GM21526 (cell line): Measurements from ENCODE around the gene MAP2K5.

Source experiments
- ATAC-seq: cut with Tn5 transposase; IDR thresholded peaks from one replicate; pipeline ENCODE4 v1.9.1; 2021; ENCODE audit warnings: moderate library complexity; ENCODE audit not compliant: unreplicated experiment, low FRiP score

Gene MAP2K5

DNA sequence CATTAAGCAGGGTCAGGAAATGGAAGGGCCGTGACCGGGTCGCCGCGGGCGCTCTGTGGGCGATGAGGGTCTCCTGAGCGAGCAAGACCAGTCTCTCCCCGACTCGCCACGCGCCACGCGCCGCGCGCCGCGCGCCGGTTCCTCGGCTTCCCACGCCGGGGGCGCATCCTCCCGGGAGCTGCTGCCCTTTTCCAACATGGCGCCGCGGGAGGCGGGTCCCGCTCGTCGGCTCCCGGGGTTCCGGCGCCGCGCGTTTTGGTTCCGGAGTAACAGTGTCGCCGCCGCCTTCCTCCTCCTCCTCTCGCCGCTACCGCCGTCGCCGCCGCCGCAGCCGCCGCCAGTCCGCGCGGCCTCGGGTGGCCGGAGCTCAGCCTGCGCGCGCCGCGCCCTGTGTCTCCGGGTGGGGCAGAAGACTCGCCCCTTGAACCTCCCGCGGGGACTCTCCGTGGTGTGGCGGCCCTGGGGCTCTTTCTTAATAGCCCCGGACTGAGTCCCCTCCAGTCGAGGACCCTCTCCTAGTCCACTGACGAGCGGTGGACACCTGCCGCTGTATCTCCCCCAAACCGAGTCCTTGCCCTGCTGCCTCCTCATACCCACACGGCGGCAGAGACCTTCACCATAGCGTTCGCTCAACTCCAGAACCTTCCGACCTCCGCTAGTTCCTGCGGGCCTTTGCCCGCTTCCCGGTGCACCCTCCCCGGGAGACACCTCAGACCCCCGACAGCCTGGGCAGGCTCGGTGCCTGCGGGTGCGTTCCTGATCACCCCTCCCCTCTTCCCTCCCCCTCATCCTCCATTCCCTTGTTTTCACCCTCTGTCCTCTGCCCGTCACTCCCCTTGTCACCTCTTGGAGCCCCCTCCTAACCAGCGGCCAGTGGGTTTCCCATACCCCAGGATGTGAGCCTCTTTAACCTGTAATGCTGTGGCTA lies at the start of gene MAP2K5:
Gene MAP2K5, plus strand, starts transcription at position 284 of the 928 bp plus-strand sequence. Its CDS starts 633 bp downstream, at position 917.
- no peak for ATAC-seq

DNA sequence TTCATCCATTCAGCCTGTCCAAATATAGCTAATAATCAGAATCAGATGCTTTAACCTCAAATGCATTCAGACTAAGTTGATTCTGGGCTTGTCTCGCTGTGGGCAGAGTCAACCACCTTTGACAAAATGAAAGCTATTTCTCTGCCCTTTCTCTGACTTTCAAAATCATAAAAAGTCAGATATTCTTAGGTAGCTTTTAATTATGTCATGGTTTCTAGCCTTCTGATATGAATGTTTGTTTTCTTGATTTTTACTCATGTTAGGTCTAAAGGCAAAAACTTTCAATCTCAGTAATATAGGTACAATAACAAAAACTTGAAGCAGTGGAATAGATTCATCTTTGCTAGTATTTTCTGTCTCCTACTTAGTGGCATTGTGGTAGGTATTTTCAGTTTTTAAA lies 46.9 kb upstream of the MAP2K5 start:
- ATAC-seq: no peak

DNA sequence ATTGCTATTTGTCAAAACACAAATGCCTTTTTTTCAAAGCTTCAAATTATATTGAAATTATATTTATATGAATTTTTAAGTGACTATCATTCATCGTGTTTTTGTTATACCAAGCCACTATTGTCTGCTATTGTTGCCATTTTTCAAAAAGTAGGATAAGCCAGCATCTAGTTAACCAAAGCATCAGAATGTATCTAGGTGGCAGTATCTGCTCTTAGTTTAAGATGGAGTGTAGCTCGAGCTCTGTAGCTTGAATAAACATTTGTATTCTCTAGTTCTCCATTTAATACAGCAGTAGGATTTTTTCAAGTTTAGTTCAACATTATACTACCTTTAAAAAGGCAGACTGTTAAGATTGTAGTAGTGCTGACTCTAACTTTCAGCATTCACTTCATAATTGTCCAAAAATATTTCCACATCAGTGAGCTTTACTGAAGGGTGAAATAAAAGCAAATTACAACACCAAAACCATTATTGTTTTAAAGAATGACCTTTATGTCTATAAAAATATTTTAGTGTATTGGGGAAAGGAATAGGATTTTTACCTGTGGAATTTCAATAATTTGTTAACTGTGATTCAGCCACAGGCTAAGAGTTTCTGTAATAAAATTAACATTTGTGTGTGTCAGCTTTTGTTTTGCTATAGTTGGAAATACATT lies 41.2 kb upstream of the MAP2K5 start:
- no peak for ATAC-seq

DNA sequence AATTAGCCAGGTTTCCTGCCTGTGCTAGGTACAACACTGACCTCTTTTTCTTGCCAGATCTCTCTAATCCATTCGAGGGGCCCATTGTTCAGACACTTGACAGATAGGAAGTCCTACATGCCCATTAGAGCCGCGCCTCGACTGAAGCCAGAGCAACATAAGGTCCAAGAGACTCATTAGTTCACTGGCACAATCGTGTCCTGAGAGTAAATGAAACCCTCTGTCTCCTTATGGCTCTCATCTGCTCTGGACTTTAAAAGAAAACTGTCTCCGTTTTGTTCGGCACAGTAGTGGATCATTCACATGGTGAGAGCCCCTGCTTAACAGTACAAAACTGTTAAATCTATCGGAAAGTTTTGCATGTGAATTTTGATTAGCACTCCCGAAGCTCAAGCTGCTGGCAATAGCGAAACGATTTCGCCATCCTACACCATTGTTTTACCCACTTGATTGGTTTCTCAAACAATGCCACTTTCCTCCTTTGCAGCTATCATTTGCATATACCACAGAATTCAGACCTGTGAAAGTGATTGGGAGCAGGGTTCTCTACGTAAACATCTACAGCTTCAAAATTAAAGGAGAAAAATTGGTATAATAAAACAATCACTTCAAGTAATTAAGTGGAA lies 40.6 kb upstream of the MAP2K5 start:
- no peak for ATAC-seq

DNA sequence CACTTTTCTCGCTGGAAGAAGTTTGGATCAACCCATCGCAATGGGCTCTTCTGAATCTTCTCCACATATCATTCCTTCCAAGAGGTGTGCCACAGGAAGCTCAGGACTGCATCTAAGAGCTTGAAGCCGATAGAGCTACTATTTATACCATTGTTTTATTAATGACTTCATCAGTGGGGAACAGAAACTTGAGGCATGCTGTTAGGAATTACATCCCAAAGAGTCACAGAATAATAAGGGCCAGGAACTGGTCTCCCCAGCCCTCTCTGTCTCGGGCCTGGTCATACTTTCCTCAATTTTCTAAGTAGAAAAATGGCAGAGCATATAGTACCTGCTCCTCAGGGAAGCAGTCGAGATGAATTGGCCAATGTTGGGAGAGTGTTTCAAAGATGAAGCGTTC lies 38.4 kb upstream of the MAP2K5 start:
- no peak for ATAC-seq

DNA sequence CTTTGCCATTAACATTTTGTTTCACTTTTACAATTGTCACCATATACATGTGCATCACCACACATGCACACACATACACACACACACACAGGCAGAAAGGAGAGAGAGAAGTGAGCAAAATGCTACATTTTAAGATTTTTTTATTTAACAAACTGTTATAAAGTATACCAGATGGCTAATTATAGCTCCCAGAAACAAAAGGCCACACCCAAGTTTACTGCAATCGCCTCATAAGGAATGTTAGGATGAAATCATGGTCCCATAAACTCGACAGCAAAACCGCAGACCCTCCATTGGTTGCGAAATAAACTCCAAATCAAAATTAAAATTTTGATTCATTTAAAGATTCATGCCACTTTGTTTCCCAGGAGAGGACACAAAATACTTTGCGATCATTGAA lies 37.7 kb upstream of the MAP2K5 start:
- ATAC-seq: no peak

DNA sequence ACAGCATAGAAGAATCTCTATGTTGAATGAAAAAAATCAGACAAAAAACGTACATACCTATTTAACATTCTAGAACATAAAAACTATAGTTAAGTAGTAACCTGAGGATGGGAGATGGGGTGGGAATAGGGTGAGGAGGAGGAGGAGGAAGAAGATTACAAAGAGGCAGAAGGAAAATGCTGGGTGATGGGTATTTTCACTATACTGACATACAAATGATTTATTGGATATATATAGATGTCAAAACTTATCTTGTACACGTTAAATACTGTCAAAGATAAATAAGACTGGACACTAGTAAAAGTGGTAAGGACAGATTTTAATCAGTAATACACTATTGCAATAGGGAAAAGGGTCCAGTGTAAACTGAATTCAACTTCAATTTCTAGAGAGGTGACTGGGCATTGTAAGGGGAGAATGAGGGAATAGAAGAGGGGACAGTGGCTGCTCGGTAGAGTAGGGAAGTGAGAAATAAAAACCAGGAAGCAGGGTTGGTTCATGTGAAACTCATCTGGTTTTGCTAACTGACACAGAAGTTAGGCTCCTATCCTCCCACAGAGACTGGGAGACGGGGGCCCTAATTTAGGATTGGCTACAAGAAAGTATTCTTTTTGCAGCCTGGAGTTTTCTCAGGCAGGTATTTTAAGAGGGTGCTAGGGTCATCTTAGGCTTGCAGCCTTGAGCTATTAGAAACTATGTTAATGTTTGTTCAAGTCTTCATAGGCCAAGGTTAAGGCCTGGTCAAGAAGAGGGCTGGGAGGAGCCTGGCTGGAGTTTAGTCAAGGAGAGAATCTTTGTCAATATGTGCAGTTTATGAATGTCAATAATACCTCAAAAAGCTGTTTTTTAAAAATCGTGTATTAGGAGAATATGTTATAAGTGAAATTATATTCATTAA lies 36.6 kb upstream of the MAP2K5 start:
- no peak for ATAC-seq

DNA sequence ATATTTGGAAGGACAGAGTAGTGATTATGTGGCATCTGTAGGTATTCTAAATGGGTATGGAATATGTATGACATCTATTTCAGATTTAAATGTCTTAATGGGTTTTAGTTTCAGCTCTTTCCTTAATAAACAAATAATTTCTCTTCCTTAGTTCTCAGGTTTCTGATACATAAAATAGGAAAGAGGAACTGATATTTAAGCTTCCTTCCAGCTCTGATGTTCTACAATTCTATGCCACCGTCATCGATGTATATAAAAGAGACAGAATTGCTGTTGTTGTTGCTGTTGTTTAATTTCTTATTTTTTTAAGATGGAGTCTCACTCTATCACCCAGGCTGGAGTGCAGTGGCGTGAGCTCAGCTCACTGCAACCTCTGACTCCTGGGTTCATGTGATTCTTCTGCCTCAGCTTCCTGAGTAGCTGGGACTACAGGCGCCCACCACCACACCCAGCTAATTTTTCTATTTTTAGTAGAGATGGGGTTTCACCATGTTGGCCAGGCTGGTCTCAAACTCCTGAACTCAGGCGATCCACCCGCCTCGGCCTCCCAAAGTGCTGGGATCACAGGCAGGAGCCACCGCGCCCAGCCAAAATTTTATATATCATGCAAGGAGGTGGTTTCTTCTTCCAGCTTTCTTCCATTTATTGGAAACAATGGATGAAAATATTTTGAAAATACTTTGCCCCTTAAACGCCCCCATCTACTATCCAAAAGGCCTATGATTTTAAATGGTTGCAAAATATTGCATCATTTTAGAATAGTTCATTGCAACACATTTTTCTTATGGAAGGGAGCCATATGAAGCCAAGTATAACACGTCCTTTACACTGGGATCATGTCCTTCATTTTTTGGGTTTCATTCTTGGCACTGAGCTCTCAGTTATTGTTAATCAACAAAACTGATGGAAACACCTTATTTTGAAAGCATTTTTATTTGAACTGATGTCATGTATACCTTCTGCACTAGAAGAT lies 35.4 kb upstream of the MAP2K5 start:
- ATAC-seq: no peak

DNA sequence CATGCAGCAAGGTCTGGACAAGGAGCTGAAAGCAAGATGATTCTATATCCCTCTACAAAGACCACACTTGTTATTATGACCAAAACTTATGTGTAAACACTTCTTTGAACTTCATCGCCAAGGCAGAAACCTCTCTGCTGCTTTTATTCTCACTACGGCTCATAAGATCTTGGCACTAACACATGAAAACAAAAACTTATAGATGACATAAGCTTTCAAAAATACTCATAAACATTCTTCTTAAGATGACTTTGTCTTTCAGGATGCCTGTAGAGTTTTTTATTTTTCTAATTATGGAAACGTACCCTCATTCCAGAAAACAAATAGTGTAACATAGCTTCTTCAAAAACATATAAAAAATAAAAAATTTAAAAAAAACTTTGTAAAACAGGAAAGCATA lies 34.1 kb upstream of the MAP2K5 start:
- ATAC-seq: no peak

DNA sequence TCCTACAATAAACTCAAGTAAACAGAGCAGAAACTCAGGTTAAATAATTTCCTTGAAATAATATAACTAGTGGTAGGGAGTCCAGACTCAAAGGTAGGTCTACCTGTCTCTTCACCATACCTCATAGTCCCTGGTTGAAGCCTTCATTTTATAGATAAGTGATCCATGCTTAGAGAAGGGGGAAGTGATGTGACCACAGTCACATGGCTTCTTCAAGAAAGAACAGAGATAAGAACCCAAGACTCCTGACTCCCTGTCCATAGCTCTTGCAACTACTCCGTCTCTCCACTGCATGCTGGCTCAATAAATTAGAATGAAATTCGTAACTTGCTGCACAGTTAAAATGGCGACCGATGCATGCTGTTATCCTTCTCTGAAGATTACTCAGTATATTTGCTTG lies 32.6 kb upstream of the MAP2K5 start:
- no peak for ATAC-seq

DNA sequence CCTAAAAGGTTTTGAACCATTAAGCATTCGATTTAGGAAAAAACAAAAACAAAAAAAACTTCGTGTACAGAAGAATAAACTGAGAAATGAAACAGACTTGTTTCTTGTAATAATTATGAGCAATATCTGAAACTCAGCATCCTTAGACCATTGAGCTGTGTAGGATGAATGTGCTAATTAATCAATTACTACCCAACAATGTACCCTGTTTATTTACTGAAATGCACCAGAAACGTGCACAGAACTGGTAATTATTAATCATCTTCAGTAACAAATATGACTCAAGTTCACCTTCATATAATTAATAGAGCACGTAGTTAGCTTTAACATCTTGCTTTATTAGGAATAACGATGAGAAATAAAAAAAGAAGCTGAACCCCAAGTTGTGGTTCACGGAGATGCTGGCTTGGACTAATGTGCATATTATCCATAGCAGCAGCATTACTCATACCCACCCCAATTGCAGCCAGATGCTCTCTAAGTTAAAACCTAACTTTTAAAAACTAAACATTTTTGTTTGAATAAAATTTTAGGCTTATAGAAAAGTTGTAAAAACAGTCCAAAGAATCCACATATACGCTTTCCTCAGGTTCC lies 31.8 kb upstream of the MAP2K5 start:
- ATAC-seq: no peak

DNA sequence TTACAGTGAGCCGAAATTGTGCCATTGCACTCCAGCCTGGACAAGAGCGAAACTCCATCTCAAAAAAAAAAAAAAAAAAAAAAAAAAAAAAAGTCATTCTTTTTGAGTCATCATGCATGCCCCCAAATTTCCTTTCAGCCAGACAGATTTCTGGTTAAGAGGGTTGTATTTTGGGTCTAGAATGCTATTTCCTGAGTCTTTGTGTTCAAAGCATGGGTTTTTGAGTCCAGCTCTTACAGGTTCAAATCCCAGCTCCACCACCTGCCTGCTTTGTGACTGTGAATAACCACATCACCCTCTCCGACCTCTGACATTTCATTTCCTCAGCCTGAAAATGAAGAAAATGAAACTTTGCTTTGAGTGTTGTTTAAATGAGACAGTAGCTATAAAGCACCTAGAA lies 30.9 kb upstream of the MAP2K5 start:
- no peak for ATAC-seq

DNA sequence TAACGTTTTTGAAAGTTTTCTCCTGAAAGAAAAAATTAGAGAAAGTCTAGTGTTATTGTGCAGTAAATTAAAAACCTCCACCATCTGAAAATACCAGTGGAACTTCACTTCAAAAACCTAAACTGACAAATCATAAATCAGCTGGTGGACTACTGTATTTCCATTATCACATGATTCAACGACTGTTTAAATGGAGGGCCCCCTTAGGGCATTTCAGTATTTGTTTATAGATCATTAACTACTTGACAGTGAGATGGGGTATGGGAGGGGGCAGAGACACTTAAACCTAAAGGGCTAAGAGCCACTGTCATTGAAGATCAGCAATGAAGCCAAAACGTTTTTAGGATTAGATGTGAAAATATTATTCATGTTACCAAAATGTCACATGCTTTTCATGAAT lies 30.4 kb upstream of the MAP2K5 start:
- ATAC-seq: no peak

DNA sequence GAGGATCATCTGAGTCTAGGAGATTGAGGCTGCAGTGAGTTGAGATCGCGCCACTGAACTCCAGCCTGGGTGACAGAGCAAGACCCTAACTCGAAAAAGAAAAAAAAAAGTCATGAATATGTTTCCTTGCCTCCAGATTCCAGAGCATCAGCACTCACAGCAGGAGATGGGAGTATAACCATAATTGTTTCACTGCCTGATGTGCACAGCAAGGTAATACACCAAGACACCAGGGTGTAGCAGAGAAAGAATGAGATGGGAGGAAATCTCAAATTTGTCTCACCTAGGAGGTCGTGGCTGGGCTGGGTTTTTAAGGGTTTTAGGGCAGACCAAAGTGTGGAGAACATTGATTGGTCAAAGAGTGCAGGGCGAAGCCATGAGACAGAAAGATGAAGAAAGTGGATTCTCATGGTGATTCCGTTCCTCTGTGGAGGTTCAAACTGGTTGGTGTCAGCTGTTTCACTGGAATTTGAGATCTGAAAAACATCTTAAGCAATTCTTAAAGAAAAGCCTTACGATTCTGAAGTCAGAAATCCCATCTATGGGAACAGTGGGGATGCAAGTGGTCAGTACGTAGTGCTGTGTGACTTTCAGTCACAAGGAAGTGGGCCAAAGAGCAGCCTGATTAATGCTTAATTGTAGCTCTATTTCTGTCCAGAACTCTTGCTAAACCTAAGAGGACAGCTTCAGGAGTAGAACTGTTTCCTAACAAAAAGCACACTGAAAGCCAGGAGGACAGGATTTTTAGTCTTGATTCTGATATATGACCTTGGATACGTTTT lies 29.4 kb upstream of the MAP2K5 start:
- no peak for ATAC-seq

DNA sequence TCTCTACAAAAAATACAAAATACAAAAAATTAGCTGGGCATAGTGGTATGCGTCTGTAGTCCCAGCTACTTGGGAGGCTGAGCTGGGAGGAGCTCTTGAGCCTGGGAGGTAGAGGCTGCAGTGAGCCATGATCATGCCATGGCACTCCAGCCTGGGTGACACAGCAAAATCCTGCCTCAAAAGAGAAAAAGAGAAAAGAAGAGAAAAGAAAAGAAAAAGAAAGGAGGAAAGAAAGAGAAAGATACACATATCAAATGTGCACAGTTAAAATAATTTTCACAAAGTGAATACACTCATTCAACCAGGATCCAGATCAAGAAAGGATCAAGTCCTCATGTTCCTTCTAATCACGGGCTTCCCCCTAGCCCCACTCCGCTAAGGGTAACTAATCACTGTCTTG lies 27.4 kb upstream of the MAP2K5 start:
- ATAC-seq: no peak

DNA sequence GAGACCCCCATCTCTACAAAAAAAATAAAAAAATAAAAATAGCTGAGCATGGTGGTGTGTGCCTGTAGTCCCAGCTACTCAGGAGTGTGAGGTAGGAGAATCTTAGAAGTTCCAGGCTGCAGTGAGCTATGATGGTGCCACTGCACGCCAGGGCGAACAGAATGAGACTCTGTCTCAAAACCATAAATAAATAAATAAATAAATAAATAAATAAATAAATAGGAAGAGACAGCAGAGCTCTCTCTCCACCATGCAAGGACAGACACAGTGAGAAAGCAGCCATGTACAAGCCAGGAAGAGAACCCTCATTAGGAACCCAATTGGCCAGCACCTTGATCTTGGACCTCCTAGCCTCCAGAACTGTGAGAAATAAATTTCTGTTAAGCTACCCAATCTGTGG lies 26.9 kb upstream of the MAP2K5 start:
- no peak for ATAC-seq

DNA sequence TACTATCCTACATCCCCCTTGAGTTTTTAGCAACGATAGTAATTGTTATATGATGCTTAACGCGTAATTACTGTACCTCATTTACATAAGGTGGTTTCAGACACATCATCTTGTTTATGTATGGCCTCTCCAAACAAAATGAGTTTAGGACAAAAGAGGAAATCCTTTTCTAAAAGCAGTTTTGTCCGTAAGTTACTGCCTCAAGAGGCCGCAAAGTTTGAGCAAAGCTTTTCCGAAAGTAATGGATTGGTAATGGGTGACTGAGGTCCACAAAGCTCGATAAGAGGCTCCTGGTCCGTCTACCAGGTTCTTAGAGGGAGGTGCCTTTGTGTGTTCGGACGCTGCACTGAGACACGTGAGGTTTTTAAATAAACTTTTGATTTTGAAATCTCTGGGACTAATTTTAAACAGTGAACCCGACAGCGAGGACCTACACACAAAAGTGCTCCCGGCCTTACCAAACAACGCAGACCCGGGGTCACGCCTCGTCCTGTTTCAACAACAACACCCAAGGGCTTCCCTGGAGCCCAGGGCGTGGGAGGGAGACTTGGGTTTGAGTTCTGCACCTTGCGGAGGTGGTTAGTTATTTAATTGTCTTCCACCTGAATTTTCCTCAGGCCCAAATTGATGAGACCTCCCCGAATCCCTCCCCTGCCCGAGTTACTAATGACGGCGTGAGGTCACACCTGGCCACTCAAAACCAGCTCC lies 22.0 kb upstream of the MAP2K5 start:
- ATAC-seq: peak; percentile 12
